ENCODE data around the gene CAND2.

CAND2 gene

DNA sequence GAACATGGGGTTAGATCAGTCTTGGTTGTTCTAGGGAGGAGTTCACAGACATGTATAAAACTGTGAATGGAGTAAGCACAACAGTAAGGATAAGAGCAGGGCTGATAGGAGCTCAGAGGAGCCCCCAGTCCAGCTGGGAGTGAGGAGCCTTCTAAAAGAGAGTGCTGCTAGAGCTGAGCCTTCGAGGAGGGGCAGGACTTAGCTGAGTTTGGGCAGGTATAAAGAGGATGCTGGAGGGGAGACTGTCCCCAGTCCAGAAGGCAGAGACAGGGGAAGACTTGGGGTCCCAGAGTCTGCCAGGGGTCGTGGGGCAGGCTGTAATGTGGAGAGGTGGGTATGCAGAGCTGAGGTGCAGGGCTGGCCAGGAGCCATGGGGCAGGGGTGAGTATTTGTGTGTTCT lies 12.1 kb downstream of the CAND2 start:
- DNase-seq = no peak

DNA sequence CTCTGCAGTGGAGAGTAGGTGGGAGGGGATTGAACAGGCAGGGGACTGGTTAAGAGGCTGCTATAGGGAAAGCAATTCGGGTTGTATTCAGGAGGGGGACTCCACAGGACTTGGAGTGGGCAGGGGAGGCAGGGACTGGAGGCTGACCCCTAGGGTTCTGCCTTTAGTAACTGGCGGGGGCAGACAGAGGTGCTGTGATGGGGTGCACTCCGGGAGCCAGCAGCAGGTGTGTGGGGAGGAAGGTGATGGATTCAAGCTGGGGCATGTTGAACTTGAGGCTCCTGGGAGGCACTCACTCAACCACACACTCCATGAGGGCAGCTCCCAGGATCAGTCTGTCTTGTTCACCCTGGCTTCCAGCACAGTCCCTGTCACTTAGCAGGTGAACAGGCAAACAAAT lies 12.5 kb downstream of the CAND2 start:
- DNase-seq = no peak

DNA sequence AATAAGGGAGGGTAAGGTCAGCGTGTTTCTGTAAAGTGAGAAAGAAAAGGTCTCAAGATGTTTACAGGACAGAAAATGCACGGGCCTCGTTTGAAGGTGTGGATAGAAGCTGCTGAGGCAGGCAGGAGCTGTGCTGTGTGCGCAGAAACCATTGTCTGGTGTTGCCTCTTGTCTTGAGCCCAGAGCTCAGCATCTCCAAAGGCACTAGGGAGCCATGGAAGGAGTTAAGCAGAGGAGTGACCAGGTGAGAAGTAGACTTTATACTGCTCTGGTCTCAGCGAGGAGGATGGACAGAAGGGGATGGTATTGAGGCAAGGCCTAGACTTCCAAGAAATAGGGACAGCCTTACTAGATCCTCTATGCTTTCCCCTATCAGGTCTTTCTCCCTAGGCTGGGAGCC lies 13.0 kb downstream of the CAND2 start:
- DNase-seq = no peak

DNA sequence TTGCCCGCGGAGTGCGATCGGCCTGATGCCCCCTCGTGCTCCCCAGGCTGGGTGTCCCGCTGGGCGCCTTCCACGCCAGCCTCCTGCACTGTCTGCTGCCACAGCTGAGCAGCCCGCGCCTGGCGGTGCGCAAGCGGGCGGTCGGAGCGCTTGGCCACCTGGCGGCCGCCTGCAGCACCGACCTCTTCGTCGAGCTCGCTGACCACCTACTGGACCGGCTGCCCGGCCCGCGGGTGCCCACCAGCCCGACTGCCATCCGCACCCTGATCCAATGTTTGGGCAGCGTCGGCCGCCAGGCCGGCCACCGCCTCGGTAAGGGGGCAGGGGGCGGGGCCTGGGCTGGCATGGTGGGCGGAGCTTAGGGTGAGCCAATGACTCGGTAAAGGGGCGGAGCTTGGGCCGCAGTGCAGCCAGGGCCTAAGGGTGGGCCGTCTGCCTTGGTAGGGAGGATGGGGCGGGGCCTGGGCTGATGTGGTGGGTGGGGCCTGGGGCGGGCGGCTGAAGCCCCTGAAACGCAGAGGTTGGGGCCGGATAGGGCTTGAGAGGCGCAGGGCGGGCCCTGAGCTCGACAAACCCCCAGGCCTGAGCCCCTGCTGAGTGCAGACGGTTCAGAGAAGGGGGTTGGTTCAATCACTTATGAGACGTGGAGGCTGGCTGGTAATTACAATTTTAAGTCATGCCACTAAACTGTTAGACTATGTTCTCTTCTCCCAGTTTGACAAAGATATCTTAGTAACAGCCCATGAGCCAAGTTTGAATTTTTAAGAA lies 13.7 kb downstream of the CAND2 start:
- DNase-seq = peak; percentile 95

DNA sequence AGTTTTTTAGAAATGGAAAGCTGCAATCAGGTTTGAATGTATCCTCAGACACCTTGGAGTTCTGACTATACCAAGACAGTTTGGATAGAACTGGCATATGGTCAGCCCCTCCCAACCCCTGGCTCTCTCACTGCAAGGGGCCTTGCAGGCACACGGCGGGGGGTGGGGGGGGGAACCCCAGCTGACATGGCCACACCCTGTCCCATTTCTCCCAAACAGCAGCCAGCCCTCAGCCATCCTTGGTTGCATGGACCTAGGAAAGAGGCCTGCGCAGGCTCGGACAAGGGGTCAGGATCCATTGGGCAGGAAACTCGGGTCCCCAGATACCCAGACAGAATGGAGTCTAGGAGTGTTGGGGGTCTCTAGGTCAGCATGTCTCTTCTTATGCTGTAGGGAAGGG lies 14.5 kb downstream of the CAND2 start:
- no peak for DNase-seq

DNA sequence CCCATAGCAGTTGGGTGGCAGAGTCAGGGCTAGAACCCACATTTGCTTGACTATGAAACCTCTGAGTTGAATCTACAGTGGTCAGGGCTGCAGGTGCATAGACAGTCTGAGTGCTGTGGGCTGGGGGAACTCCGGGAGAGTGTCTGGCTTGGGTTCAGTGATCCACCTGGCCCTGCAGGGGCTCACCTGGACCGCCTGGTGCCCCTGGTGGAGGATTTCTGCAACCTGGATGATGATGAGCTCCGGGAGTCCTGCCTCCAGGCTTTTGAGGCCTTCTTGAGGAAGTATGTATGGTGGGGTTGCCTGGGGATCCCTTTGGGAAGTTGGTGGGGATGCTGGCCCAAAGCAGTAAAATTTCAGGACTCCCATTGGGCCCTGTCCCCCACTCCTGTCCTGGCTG lies 16.3 kb downstream of the CAND2 start:
- no peak for DNase-seq

DNA sequence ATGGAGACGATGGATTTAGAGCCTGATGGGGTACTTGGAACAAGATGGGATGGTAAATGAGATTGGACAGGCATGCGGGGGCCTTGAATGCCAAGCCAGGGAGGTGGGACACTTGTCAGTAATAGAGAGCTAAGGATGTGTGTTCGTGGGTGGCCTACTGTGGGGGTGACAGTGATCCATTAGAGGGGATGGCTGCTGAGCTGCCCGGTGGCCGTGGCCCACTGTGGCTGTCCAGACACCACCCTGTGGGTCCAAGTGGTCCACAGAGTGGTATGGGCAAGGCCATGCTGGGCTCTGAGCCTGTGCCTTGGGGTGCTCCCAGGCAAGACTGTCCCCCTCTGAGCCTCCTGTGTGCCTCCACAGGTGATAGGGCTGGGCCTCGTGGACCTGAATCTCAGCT lies 17.5 kb downstream of the CAND2 start:
- no peak for DNase-seq

DNA sequence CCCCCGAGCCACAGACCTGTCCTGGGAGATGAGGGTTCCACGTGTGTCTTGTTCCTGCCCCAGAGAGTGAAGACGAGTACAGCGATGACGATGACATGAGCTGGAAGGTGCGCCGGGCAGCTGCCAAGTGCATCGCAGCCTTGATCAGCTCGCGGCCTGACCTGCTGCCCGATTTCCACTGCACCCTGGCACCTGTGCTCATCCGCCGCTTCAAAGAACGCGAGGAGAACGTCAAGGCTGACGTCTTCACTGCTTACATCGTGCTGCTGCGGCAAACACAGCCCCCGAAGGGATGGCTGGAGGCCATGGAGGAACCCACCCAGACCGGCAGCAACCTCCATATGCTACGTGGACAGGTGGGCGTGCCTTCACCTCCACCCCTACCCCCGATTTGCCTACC lies 18.6 kb downstream of the CAND2 start:
- no peak for DNase-seq

DNA sequence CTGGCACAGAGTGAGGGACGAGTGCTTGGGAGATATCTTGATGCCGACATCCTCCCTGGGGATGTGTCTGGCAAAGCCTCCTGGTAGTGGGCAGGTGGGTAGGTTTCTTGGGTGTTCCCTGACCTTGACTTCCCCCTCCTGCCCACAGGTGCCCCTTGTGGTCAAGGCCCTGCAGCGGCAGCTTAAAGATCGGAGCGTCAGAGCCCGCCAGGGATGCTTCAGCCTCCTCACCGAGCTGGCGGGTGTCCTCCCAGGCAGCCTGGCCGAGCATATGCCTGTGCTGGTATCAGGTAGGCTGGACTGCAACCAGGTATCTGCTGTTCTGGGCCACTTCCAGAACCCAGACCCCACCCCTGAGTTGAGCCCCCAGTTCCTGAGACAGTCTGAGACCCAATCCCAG lies 19.2 kb downstream of the CAND2 start:
- no peak for DNase-seq

DNA sequence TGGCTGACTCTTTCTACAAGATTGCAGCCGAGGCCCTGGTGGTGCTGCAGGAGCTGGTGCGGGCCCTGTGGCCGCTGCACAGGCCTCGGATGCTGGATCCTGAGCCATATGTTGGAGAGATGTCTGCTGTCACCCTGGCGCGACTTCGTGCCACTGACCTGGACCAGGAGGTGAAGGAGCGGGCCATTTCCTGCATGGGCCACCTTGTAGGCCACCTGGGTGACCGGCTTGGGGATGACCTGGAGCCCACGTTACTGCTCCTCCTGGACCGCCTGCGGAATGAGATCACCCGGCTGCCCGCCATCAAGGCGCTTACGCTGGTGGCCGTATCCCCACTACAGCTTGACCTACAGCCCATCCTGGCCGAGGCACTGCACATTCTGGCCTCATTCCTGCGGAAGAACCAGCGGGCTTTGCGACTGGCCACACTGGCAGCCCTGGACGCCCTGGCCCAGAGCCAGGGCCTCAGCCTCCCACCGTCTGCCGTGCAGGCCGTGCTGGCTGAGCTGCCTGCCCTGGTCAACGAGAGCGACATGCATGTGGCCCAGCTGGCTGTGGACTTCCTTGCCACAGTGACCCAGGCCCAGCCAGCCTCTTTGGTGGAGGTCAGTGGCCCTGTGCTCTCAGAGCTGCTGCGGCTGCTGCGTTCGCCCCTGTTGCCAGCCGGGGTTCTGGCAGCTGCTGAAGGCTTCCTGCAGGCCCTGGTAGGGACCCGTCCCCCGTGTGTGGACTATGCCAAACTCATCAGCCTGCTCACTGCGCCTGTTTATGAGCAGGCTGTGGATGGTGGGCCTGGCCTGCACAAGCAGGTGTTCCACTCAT lies 20.3 kb downstream of the CAND2 start:
- no peak for DNase-seq

DNA sequence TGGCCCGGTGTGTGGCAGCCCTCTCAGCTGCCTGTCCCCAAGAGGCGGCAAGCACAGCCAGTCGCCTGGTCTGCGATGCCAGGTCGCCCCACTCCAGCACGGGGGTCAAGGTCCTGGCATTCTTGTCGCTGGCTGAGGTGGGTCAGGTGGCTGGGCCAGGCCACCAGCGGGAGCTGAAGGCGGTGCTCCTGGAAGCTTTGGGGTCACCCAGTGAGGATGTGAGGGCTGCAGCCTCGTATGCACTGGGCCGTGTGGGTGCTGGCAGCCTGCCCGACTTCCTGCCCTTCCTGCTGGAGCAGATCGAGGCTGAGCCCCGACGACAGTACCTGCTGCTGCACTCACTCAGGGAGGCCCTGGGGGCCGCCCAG lies 20.8 kb downstream of the CAND2 start:
- no peak for DNase-seq

DNA sequence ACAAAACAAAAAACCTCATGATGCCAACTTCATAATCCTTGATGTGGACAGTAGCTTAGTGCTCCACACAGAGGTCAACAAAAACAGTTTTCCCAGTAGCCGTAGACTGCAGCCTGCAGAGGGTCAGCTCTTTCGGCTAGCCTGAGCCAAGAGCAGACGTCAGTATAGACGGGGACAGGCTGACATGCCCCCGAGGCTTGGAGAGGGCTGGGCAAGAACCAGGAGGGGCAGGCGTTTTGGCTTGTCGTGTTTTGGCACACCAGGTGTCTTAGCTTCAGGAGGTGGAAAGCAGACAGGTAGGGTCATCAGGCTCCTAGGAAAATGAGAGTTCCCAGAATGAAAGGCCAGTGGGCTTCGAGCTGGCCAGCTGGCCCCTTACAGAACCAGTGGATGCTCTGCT lies 21.8 kb downstream of the CAND2 start:
- no peak for DNase-seq

DNA sequence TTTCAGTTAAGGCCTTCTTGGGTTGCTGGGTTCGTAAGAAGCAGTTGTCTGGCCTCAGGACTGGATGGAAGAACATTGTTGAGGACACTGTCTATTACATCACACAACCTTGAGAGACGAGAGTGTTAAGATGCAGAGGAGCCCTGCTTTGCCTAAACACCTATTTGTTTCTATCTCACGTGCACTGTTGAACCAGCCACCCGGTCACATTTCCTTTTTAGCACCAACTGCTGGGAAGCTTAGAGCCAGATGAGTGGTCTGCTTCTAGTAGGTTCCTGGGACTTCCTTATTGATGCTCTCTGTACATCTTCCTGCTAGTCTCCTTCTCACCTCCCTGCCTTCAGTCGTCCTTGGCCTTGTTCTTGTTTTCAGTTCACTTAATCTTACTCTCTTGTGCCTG lies 22.3 kb downstream of the CAND2 start:
- no peak for DNase-seq

DNA sequence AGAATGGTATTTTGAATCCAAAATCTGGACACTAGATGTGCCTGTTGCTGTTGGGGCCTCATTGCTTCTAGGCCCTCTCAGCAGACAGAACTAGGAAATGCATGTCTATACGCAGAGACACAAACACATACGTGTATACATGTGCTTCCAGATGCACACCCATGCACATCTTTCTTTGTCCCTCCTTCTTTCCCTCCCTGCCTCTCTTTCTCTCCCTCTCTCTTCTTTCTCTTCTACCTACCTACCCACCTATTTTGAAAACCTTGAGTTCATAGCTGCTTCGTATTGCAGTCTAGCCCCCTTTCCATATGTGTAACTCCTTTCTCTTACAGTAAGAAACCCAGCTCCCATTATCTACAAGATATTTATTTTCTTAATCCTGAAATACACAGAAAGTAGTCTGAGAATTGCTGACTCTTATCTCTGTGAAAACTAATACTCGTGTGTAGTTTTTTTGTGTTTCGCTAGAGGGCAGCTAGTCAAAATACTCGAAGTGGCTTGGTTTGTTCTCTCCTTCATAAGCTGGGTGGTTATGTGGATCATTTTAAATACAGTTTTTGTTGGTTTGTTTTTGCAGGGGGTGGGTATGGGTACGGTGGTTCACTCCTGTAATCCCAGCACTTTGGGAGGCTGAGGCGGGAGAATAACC lies 26.4 kb downstream of the CAND2 start:
- DNase-seq = no peak

DNA sequence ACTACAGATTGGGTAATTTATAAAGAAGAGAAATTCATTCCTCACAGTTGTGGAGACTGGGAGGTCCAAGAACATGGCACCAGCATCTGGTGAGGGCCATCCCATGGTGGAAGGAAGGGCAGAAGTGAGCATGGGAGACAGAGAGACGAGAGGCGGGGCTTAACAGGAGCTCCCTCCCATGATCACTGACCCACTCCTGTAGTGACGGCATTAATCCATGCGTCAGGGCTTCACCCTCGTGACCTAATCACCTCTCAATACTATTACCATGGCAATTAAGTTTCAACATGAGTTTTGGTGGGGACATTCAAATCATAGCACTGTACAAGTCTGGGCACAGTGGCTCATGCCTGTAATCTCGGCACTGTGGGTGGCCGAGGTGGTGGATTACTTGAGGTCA lies 27.8 kb downstream of the CAND2 start:
- DNase-seq = no peak

DNA sequence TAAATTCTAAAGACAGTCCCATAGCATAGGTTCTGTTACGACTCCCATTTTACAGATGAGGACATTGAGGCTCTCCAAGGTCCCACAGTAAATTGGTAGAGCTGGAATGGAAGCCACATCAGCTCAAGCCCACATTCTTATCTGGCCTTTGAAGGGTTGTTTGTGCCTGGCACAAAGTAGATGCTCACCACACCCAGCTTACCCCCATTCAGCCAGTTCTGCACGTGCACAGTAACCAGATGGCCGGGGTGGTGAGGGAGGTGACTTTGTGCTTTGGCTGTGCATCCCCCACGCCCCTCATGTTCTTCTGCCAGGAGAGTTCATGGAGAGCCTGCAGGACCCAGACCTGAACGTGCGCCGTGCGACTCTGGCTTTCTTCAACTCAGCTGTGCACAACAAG lies 28.7 kb downstream of the CAND2 start:
- no peak for DNase-seq

DNA sequence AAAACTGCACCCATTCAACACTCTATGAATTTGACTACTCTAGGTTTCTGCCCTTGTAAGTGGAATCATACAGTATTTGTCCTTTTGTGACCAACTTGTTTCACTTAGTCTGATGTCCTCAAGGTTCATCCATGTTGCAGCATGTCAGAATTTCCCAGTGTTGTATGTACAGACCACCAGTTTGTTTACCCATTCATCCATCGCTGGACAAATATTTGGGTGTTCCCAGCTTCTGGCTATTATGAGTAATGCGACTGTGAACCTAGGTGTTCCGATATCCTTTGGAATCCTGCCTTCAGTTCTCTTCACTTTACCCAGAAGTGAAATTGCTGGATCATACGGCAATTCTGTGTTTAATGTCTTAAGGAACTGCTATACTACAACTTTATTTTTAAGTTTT lies 32.3 kb downstream of the CAND2 start:
- DNase-seq = no peak

DNA sequence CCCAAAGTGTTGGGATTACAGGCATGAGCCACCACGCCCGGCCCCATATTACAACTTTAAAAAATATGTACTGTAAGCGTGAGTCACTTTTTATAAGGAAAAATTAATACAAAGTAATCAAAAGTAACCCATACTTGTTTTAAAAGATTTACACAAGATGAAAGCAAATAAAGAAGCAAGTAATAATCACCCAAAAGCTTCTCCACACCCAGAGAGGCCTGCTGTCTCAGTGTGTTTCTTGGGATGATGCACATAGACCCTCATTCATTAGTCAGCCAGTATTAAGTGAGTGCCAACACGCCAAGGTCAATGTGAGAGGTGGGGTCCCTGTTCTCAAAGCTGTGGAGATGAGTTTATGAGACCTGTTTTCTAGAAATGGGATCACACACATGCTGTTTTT lies 32.9 kb downstream of the CAND2 start:
- no peak for DNase-seq

DNA sequence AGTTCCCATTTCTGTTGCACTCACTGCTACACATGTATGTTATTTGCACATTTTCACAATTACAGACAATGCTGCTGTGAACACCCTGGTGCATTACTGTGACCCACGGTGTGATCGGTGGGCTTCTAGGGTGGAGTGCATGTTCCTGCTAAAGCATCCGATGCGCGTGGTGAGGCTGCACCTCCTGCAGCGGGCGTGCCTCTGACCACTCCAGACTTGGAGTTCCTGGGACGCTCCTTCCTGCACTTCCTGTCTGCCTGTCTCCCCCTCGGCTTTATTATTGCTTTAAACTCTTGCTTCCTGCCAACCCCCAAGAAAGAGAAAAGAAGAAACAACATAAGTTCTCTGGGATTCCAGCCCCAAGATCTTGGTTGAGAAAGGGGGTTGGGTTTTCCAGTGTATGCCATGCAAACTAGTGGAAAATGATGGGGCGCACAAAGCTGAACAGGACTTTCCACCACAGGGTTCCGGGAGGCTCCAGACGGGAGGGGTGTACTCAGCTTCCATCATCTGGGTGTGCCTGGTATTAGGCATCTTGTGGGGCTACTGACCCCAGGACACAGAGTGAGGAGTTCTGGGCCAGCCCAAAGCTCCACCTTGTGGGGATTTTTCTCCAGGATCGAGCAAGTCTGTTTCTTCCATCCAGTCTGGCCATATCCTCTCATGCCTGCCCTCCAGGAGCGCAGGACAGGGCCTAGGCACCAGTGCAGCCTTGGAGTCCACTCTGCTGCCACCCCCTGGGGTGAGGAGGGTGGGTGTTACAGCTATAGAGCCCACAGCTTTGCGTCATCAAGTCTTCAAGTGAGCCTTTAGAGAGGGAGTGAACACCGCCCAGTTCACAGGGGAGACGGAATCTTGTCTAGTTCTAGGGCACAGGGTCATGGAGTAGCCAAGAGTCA lies 33.7 kb downstream of the CAND2 start:
- no peak for DNase-seq

DNA sequence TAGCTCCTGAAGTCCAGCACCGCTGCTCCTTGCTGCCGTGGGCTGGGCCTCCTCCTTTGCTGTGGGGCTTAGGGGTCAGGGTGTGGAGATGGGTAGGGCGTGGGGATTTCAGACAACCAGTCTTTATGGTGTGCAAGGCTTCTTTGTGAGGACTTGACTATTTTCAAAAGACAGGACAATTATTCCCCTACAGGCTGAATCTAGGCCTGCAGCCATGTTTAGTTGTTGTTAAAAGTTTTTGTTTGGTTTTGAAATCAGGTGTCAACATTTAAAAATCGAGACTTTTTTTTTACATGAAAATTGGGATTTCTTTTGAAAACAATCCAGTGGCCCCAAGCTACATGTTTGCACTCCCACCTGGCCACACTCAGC lies 34.3 kb downstream of the CAND2 start:
- DNase-seq = no peak

DNA sequence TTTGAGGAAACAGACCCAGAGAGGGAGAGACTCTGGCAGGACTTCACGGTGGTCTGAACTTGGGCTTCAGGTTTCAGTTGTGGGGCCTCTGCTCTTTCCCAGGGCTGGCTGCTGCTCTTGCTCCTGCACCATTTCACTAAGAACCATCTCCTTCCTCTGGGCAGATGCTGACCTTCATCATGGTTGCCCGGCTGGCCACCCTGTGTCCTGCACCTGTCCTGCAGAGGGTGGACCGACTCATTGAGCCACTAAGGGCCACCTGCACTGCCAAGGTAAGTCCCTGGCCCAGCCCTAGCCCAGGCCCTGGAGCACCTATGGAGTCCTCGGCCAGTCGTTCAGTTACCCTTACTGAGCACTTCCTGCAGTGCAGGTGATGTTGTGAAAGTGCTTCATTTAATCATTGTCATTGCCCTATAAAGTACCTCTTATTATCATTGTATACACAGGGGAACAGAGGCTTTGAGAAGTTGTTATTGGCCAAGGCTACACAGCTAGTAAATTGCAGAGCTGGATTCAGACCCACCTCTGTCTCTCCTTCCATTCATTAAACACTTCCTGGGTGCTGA lies 34.9 kb downstream of the CAND2 start:
- DNase-seq = no peak

DNA sequence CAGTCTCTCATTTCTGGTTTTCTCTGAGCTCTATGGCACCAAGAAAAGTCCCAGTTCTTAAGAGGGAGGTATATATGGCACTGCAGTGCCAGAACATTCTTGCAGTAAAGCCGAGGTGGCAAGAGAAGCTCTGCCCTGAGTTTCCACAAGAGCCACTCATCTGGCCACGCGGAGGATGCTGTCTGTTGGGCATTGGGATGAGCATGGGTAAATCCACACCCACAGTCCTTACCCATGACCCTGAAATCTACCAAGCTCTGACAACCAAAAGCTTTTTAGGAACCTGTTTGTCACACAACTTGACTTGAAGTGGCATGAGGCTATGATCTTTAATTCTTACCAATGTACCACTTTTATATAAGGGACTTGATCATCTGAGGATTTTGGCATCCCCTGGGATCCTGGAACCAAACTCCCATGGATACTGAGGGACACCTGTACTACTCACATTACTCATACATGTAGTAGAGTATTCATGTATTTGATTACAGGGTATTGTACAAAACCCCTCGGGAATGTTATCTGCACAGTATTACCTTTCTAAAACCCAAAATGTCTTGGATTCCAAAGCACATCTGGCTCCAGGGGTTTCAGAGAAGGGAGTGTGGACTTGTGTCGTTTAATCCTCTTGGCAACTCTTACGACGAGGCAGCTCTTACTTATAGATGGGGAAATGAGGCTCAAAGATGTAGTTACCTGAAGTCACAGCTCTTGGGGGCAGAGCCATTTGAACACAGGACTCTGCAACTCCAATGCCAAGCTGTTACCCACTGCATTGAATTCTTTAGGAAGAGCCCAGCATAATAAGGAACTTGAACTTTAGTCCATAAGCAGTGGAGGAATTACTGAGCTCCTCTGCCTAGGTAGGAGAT lies 36.1 kb downstream of the CAND2 start:
- no peak for DNase-seq

All from retina (tissue), 1 donor.